K562 (cell line): ENCODE measurements around the gene ATP13A4. TPM values are rescaled to one million over a fixed set of nuclear protein-coding genes. Genes with fewer than 3 reads are reported as not detected.

Experiments
- polyA plus RNA-seq, 8 experiments: library from polyadenylated mRNA; depleted of rRNA in 4 of 8; stranded (reverse) in 5 of 8; unstranded in 3 of 8; fragments of >200 nt; fragmentation: Nextera tagmentation in 2 of 8; fragmentation: Illumina TruSeq in 1 of 8; extraction: Ambion mirVana in 2 of 8; extraction: Trizol in 1 of 8; gene quantifications; 2 replicates each; pipeline versions ENCODE4 v1.2.1 to v1.2.3, GENCODE V29; 2011 to 2014; ENCODE audit warnings: inconsistent platforms in 1 of 8, missing spikeins in 1 of 8
- total RNA-seq, 7 experiments: library from RNA; depleted of rRNA in 6 of 7; stranded (reverse); fragments of >200 nt in 6 of 7; fragmentation: Illumina TruSeq in 2 of 7; extraction: Trizol in 2 of 7; gene quantifications; 2 replicates each; pipeline versions ENCODE4 v1.2.1 to v1.2.3, GENCODE V29; 2011 to 2021; ENCODE audit warnings: low replicate concordance in 1 of 7
- TF ChIP-seq, protein P1 (sequence below): fragments of 450-650 bp; IDR thresholded peaks from 2 replicates; pipeline ENCODE4 v1.6.1; 2016; ENCODE audit warnings: mild to moderate bottlenecking, moderate library complexity

ATP13A4 gene
- total and polyA plus RNA-seq, 9 of the 15 experiments (the other 6 are each of a cell fraction or from before 2014, with no cell fraction given) = 0.03 to 0.14 (median 0.07) TPM; not detected in 6

DNA sequence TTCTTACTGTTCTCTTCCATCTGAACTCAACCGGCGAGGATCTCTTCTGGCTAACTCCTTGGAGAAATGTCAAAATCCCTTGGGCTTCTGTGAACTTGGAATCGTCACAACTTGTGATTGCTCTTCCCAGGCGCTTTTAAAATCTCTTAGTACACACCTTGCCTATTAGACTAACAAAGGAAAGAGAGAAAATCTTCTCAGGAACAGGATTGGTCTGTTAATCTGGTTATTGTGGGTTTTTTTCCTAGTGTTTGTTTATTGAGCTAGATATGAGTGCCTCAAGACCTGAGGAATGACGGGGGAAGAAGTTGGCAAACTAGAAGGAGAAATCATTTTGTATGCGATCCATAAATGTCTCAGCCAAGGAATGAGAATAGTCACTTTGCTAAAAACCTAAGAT lies 176.0 kb downstream of the ATP13A4 start, which contains the start of gene ATP13A5 (continued):
- TF ChIP-seq, protein P1, sequence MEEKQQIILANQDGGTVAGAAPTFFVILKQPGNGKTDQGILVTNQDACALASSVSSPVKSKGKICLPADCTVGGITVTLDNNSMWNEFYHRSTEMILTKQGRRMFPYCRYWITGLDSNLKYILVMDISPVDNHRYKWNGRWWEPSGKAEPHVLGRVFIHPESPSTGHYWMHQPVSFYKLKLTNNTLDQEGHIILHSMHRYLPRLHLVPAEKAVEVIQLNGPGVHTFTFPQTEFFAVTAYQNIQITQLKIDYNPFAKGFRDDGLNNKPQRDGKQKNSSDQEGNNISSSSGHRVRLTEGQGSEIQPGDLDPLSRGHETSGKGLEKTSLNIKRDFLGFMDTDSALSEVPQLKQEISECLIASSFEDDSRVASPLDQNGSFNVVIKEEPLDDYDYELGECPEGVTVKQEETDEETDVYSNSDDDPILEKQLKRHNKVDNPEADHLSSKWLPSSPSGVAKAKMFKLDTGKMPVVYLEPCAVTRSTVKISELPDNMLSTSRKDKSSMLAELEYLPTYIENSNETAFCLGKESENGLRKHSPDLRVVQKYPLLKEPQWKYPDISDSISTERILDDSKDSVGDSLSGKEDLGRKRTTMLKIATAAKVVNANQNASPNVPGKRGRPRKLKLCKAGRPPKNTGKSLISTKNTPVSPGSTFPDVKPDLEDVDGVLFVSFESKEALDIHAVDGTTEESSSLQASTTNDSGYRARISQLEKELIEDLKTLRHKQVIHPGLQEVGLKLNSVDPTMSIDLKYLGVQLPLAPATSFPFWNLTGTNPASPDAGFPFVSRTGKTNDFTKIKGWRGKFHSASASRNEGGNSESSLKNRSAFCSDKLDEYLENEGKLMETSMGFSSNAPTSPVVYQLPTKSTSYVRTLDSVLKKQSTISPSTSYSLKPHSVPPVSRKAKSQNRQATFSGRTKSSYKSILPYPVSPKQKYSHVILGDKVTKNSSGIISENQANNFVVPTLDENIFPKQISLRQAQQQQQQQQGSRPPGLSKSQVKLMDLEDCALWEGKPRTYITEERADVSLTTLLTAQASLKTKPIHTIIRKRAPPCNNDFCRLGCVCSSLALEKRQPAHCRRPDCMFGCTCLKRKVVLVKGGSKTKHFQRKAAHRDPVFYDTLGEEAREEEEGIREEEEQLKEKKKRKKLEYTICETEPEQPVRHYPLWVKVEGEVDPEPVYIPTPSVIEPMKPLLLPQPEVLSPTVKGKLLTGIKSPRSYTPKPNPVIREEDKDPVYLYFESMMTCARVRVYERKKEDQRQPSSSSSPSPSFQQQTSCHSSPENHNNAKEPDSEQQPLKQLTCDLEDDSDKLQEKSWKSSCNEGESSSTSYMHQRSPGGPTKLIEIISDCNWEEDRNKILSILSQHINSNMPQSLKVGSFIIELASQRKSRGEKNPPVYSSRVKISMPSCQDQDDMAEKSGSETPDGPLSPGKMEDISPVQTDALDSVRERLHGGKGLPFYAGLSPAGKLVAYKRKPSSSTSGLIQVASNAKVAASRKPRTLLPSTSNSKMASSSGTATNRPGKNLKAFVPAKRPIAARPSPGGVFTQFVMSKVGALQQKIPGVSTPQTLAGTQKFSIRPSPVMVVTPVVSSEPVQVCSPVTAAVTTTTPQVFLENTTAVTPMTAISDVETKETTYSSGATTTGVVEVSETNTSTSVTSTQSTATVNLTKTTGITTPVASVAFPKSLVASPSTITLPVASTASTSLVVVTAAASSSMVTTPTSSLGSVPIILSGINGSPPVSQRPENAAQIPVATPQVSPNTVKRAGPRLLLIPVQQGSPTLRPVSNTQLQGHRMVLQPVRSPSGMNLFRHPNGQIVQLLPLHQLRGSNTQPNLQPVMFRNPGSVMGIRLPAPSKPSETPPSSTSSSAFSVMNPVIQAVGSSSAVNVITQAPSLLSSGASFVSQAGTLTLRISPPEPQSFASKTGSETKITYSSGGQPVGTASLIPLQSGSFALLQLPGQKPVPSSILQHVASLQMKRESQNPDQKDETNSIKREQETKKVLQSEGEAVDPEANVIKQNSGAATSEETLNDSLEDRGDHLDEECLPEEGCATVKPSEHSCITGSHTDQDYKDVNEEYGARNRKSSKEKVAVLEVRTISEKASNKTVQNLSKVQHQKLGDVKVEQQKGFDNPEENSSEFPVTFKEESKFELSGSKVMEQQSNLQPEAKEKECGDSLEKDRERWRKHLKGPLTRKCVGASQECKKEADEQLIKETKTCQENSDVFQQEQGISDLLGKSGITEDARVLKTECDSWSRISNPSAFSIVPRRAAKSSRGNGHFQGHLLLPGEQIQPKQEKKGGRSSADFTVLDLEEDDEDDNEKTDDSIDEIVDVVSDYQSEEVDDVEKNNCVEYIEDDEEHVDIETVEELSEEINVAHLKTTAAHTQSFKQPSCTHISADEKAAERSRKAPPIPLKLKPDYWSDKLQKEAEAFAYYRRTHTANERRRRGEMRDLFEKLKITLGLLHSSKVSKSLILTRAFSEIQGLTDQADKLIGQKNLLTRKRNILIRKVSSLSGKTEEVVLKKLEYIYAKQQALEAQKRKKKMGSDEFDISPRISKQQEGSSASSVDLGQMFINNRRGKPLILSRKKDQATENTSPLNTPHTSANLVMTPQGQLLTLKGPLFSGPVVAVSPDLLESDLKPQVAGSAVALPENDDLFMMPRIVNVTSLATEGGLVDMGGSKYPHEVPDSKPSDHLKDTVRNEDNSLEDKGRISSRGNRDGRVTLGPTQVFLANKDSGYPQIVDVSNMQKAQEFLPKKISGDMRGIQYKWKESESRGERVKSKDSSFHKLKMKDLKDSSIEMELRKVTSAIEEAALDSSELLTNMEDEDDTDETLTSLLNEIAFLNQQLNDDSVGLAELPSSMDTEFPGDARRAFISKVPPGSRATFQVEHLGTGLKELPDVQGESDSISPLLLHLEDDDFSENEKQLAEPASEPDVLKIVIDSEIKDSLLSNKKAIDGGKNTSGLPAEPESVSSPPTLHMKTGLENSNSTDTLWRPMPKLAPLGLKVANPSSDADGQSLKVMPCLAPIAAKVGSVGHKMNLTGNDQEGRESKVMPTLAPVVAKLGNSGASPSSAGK = no peak
